NCI-H1694 treated with DMSO at 0.1 percent for 48 hours (cell line): ENCODE data around the gene PNMA8B.

Source experiments
- DNase-seq: peaks from one replicate; lab custom pipeline; 2025; lab: John Stamatoyannopoulos, UW

Gene PNMA8B

DNA sequence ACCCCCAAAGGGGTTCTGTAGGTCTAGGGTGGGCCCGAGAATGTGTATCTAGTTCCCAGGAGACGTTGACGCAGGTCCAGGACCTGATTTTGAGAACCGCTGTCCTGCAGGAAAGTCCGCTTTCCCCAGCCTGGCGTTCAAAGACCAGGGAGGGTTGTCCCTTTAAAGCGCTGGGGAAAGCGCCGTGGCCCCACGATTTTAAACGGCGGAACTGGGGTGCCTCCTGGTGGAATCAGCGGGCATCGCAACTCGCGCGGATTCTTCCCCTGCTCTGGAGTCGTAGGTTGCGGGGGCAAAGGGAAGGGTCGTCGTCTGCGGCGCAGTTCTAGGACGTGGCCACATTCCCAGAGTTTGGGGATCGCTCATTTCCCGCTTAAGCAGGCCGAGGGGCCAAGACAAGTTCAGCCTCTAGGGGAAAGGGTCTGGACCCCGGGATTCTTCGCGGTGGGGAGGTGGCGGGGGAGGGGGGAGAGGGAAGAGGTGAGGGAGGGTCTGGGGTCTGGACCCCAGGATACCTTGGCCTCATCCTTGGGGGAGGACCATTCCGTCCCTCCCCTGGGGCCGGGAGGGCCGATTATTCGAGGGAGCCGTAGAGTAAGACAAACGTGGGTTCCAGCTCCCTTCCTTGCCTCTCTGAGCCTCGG lies 7.7 kb downstream of the PNMA8B start:
- peak; percentile 51 for DNase-seq

DNA sequence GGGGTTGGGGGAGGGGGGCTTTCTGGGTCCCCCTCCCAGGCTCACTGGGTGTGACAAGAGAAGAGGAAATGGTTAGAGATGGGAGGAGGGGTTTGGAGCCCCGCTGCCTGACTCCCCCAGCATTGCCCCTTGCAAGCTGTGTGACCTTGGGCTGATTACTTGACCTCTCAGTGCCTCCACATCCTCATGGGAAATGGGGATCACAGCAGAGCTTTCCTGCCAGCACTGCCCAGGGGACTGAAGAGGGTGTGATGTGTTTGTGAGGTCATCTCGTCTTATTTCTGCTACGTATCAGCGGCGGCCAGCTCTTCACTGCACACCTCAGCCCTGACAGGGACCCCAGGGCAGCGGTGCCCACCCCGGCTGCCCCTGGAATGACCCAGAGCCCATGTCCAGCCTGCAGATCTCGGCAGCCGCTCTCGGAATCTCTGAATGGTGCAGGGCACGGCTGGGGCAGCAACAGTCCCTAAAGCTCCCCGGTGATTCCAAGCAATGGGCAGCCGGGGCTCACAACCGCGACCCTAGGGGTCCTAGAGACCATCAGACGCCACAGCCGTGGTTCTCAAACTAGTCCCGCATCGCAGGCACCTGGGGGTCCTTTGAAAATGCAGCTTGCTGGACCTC lies 8.4 kb downstream of the PNMA8B start:
- DNase-seq, result no peak

DNA sequence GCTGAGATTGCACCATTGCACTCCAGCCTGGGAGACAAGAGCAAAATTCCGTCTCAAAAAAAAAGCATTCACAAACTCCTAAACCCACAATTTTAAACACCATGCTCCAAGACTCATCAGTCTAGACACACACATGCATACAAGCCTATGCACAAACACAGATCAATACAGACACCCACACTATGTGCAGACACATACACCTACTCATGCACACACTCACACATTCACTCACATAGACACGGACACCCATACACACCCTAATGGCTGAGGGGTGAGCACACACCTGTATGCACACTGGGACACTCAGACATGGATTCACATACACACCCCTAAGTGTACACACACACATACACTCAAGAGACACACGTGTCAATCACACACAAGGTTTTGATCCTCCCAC lies 9.3 kb downstream of the PNMA8B start:
- no peak for DNase-seq

DNA sequence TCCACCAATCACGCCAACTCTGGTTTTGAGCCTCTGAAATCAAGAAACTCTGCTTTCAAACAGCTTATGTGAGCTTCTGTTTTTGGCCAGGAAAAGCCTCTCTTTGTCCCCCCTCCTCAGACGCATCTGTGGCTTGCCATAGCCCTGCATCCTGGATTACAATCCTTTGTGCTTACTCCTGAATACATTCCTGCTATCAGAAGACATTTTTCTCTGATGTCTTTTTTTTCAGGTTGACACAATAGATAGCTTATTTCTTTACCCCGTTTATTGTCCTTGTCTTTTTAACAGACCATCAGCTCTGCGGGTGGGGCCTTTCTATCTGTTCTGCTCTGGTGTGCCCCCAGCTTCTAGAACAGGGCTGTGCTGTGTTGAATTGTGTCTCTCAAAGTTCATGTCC lies 11.0 kb downstream of the PNMA8B start:
- no peak for DNase-seq

DNA sequence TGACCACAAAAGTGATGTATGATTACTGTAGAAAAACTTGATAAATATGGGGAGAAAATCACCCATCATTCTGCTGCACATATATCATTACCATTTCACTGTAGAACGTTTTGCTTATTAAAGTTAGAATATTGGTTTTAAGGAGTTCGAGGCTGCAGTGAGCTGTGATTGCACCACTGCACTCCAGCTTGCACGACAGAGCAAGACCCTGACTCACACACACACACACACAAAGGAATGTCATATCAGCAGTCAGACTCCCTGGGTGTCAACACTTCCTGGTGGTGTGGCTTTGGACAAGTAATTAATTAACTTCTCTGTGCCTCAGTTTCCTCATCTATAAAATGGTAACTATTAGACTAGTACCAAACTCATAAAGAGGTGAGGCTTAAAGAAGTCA lies 13.0 kb downstream of the PNMA8B start:
- no peak for DNase-seq

DNA sequence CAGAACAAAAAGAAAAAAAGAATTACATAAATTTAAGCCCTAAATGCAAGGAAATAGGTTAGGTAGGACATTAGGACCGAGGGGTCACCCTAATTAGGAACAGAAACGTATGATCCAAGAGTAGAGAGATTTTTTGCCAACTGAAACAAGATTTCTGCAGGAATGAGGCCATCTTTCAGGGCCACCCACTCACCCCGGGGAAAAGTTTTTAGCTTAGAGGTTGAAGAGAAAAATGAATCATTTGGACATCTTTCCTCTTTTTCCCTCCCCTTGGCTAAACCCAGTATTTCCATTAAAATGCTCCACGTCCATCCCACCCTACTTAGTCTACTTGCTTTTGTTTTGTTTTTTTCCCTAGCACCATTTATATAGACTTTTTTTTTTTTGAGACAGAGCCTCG lies 13.7 kb downstream of the PNMA8B start:
- no peak for DNase-seq

DNA sequence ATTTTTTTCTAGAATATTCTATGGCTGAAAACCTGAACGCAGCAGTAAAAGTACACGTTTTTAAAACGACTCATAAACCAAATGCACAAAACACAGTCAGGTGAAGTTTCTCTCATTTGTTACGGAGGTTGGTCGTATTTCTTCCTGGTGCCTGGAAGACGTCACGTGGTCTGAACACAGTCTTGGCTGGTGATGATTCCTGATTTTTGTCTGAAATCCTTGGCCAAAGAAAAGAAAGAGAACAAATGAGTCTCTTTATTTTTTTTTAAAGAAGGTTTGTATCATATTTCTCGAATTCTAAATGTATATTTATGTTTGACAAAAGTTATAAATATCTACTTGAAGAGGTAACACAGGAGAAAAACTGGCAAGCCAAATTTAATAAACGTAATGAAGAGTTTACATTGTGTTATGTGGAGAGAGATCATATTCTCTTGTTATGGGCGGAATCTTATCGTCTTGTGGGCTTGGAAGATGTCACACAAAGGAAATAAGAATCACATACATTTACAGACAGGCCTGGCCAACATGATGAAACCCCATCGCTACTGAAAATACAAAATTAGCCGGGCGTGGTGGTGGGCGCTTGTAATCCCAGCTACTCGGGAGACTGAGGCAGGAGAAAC lies 14.3 kb downstream of the PNMA8B start:
- DNase-seq, result no peak

DNA sequence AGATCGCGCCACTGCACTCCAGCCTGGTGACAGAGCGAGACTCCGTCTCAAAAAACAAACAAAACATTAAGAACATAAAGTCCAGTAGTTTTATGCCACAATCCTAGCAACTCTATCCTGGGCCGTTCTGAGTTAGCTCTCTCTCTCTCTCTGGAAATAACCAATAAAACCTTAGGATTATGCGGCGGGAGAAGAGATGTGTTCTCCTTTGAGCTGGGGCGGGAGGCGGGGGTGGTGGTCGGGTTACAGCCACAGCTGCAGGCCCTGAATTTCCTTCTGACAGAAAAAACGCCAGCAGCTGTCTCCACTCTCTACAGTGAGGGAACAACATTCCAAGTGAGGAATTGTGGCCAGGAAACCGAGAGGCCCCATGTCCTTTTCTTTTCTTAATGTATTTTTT lies 15.3 kb downstream of the PNMA8B start:
- peak; percentile 23 for DNase-seq

DNA sequence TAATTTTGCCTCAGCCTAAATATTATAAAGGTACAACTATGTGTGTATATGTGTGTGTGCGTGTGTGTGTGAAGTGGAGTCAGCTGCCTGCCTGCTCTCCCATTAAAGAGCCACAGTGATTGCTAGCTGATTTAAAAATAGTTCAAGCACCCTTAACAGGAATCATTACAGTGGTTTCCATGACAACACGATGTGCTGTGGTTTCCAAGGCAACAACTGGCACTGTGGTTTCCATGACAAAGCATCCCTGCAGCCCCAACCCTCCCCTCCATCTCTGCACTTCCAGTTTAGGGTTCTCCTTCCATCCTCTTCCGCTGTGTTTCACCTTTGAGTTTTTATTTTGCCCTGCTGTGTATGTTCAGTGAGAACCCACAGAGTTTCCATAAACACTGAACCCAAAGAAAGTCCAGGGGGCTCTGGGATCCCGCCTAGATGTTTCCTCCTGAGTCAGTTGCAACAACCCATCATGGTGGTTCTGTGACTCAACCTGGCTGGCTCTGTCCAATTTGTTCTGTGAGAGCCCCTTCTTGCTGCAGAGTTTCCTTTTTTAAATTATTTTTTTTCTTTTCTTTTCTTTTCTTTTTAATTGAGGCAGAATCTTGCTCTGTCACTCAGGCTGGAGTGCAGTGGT lies 17.2 kb downstream of the PNMA8B start:
- peak; percentile 37 for DNase-seq

DNA sequence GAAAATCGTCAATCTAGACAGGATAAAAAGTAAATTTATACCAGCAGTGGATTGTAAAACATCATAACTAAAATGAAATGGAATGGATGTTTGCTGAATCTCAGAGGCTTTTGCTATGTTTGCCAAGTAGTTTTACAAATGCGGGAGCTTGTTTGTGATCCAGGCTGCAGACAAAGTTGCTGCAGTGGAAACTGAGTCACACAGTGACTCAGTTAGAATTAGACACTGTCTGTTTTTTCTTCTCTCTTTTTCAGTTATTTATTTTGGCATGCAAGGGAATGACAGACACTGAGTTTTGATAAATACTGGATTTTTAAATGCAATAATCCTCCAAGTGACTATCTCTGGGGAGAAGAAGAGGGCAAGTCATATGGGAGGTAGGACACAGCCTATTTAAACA lies 19.7 kb downstream of the PNMA8B start:
- no peak for DNase-seq

DNA sequence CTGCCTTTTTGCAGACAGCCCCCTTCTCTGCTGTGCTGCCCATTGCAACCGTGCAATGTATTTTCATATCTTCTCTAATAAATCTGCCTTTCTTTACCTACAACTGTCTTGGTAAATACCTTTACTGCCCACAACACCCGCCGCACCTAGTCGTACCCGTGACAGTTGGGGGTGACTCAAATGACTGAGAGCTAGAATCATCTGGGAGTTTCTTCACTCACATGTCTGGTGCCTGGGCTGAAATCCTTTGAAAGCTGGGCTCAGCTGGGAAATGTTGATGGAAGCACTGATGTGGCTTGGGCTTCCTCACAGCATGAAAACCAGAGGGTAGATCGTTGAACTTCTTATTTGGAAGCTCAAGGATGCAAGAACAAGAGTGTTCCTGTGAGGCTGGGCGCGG lies 21.5 kb downstream of the PNMA8B start:
- no peak for DNase-seq

DNA sequence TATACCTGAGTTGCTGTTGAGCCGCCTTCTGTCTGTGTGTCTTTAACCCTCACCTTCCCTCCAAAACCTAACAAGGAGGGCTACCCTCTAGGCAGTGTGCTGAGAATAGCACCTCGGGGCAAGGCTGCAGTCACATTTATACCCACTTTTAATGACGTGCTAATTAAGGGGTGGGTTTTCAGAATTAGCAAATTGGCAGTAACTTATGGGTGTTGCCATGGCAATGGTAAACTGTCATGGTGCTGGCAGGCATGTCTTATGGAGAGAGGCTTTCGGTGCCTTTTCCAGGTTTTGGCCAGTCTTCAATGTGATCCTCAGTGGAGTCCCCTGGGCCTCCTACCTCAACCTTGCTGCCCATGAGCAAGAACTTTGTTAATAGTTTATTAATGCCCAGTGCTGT lies 23.1 kb downstream of the PNMA8B start:
- DNase-seq, result no peak

DNA sequence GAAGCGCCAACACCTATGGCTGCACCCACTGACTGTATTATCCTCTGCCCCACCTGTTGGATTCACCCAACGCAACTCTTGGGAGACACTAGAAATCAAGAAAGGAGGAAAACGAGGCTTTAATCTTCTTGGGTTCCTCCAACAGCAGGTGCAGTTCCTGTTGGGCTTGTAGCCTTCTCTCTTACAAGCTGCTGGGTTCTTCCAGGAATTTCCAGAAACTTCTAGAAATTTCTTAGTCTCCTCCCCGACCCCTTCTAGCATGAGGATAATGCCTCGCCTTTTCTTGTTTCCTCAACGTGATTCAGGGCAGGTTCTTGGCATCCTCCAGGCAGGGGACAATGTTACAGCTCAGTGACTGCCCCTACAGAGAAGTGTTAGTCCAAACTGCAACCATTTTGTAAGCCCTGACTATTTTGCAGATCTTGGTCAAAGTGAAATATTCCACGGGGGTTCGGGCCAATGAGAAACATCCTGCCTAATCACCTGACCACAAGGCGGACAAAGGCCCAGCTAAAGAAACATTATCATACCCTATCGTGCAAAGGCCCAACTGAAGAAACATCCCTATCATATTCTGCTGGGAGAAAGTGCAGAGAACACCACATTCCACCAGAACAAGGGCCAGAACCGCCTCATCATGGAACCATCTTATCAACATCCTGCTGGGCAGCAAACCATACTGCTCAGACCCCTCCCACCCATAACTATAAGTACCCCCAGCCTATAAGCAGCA lies 23.7 kb downstream of the PNMA8B start:
- no peak for DNase-seq

DNA sequence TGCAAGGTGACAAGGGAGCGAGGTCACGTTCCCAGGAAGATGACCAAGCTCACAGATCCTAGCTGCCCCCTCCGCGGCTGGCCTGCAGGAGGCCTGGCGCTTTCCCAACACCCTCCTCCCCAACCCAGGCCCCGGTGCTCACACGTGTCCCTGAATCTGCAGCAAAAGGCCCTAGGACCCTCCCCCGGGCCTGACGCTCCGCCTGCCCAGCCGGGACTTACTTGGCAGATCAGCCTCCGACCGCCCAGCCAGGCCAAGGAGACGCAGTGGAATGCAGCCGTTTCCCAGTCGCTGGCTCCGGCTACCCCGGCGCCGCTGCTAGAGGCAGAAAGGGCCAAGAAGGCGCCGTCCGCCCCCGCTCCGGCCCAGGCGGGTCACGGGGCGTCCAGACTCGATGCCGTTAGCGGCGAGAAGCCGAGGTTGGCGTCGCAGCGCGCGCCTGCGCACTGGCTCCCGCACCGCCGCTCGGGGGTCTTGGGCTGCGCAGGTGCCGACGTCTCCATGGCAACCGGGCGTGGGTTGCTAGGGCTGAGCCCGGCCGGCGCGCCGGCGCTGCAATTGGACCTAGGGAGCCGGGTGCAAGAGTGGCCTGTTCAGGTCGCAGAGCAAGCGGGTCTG lies 24.4 kb downstream of the PNMA8B start, which contains the start of gene PNMA8A:
Gene PNMA8A, minus strand, starts transcription at position 448 of the 618 bp plus-strand sequence. CDS start 528 bp downstream, outside the sequence.
- DNase-seq, result peak; percentile 81

DNA sequence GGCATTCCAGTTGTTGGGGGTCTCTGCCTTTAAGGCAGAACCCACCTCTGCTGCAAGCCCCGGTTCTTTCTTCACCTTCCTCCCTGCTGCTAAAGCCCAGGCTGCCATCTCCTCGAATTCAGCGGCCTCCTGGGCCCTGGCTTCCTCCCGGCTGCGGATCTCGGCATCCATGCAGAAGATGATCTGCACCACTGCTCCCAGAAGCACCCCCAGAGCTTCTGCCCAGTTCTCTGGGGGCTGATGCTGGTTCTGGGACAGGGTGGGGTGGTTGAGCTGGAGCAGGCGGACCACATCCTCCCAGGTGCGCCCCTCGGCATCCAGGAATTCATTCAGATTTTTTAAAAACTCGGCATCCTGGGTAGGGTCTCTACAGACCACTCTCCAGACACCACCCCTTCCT lies 25.3 kb downstream of the PNMA8B start:
- DNase-seq, result no peak

DNA sequence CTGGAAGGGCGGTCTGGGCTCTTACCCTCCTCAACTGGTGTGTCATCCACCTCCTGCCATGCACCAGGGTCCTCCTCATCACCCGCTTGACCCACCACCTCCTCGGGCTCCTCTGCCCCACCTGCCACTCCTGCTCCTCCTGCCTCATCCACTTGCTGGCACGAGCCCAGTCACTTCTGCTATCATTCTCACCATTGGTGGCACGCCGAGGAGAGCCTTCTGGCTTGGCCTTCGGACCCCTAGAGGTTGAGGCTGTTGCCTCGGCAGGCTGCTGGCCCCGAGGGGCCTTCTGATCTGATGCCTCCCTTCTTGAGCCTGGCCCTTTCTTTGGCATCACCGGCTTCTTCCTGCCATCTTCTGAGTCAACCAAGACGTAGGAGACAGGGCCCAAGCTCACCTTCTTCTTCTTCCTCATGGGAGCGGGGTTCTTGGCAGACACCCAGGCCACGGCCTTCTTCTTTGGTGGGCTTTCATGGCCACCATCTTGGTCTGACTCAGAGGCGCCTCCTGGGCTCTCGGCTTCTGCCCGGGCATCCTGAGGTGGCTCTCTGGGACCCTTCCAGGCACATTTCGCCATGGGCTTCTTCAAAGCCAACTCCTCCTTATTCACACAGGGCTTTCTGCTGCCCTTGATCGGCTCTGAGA lies 26.0 kb downstream of the PNMA8B start:
- no peak for DNase-seq

DNA sequence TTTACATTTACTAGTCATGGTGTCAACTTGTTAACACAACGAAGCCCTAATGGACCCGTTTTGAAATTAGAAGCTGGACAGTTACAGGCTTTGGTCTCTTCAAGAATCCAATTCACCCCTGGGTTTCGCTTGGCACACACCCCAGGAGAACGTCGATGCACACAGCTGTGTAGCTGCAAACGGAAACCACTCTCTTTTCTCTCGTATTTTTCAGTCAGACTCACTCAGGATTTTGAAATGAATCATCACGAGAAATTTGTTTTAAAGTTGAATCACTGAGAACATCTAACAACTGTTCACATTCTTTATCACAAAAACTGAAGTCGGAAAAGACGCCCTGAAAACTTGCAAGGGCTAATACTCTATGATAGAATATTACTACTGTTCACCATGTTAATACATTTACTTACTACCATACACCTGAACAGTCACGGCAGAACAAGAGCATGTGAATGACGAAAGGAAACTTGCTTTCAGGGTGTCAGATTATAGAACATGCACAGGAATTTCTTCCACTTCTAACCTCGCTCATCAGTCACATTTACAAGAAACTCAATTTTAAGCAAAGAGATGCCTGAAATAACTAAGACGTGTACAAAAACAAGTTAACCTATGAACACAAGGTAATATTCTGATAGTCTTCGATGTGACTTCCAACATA lies 29.0 kb downstream of the PNMA8B start:
- DNase-seq, result no peak

DNA sequence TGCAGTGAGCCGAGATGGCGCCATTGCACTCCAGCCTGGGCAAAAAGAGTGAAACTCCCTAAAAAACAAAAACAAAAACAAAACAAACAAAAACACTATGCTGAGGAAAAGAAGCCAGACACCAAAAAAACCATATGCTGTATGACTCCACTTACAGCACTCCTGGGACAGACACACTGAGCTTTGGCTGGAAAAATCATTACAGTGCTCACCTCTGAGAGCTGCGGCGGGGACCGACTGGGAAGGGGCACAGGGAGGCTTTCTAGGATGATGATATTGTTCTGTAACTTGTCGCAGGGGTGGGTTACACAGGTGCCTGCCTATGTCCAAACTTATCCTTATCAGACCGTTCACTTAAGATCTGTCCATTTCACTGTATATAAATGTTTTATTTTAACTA lies 32.2 kb downstream of the PNMA8B start:
- DNase-seq, result peak; percentile 30

DNA sequence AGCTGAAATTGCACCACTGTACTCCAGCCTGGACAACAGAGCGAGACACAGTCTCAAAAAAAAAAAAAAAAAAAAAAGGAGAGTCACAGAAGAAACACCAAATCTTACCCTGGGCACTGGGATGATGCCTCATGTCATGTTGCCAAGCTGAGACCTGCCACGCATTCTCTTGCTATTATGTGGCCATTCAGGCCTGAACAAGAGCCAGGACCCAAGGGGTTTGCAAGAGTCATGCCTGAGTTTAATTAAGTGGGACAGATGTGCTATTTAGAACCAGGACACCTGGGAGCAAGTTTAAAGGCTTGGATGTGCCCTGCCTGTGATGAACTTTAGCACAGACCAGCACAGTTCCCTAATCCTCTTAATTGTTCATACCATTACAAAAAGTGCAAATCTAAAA lies 34.1 kb downstream of the PNMA8B start:
- peak; percentile 25 for DNase-seq

DNA sequence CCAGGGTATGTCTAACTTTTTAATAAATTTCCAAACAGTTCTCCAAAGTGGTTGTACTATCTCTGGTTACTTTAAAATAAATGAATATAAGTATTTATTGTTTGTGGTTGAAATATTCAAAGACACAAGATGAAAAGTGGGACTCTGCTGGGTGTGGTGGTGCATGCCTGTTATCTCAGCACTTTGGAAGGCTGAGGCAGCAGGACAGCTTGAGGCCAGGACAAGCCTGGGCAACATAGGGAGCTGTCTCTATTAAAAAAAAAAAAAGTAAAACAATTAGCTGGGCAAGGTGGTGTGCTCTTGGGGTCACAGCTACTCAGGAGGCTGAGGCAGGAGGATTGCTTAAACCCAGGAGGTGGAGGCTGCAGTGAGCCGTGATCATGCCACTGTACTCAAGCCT lies 34.7 kb downstream of the PNMA8B start:
- DNase-seq, result no peak

DNA sequence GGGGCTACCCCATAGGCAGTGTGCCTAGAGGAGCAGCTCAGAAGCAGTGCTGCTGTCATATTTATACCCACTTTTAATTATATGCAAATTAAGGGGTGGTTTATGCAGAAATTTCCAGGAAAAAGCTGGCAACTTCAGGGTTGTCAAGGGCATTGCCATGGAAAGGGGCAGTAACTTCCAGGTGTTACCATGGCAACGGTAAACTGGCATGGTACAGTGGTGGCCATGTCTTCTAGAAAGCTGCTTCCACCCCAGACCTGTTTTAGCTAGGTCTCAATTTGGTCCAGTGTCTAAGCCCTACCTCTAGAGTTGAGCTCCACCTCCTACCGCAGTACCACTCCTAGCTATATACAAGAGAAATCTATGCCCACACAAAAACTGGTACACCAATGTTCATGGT lies 35.6 kb downstream of the PNMA8B start:
- no peak for DNase-seq
